Mononuclear cell (primary cell): ENCODE results near the gene SYNGR3. TPM values are rescaled to one million over a fixed set of nuclear protein-coding genes. Genes with fewer than 3 reads are reported as not detected.
"Not testable (repeated sequence)": the region's sequence is repeated elsewhere in the genome, so short reads cannot be mapped to it uniquely, and the experiment has no call there.

Experiments used
- H3K27me3 ChIP-seq: 2 replicates; pipeline ENCODE4 v1.6.0; 2011; ENCODE audit warnings: low read length, control low read depth; ENCODE audit not compliant: insufficient read depth
- H3K4me1 ChIP-seq: 2 replicates; pipeline ENCODE4 v1.5.1; 2011; ENCODE audit warnings: mild to moderate bottlenecking, low read length, control low read depth; ENCODE audit not compliant: insufficient read depth
- H3K4me3 ChIP-seq: 2 replicates; pipeline ENCODE4 v1.5.1; 2011; ENCODE audit warnings: mild to moderate bottlenecking, low read length, moderate library complexity
- H3K9me3 ChIP-seq: 2 replicates; pipeline ENCODE4 v1.5.1; 2011; ENCODE audit warnings: low read depth, mild to moderate bottlenecking, control low read depth, low read length
- total RNA-seq: library from RNA; depleted of rRNA; stranded (reverse); fragments of >200 nt; gene quantifications from one replicate; pipeline ENCODE4 v1.2.3, GENCODE V29; 2012

The SYNGR3 gene
- total RNA-seq, 1 donor = 2.9 TPM

DNA sequence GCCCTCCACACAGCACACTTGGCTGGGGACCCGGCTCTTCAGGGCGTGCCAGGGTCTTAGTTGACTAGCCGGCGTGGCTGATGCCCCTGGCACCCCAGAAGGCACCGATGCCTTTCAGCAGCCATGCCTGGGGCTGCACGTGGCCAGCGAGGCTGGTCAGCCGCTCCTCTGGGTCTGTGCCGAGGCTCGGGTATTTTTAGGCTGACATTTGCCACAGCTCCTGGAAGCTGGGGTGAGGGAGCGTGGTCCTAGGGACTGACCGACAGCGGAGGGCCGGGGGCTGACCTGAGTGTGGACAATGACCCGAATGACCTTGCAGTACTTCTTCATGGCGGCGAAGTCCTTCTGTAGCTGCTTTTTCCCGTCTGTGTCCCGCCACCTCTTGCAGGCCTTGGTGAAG lies 39.2 kb upstream of the SYNGR3 start:
- Histone ChIP-seq H3K27me3 (no peaks in the 10 kb centered on the region), H3K4me3 (no peak overlapping the region), H3K9me3 (no peaks in the 10 kb centered on the region), H3K4me1 (no peaks in the 10 kb centered on the region)

GRCh38 chr16:1953734-1954133 lies 36.0 kb upstream of the SYNGR3 start:
- Histone ChIP-seq H3K4me3 (no peak overlapping the region), H3K9me3 (no peaks in the 10 kb centered on the region), H3K27me3 (no peaks in the 10 kb centered on the region), H3K4me1 (peaks cover 2% of the 10 kb centered on the region)

GRCh38 chr16:1957434-1958142 lies 32.2 kb upstream of the SYNGR3 start:
- H3K4me3 ChIP-seq, H3K9me3 ChIP-seq, H3K27me3 ChIP-seq: not testable (repeated sequence)
- H3K4me1 ChIP-seq = peaks cover 23% of the 10 kb centered on the region

- H3K4me3 ChIP-seq, H3K9me3 ChIP-seq, H3K27me3 ChIP-seq: not testable (repeated sequence)
- peaks cover 28% of the 10 kb centered on the region for H3K4me1 ChIP-seq
These were observed 31.7 kb upstream of the SYNGR3 start for GRCh38 chr16:1958143-1958491.

DNA sequence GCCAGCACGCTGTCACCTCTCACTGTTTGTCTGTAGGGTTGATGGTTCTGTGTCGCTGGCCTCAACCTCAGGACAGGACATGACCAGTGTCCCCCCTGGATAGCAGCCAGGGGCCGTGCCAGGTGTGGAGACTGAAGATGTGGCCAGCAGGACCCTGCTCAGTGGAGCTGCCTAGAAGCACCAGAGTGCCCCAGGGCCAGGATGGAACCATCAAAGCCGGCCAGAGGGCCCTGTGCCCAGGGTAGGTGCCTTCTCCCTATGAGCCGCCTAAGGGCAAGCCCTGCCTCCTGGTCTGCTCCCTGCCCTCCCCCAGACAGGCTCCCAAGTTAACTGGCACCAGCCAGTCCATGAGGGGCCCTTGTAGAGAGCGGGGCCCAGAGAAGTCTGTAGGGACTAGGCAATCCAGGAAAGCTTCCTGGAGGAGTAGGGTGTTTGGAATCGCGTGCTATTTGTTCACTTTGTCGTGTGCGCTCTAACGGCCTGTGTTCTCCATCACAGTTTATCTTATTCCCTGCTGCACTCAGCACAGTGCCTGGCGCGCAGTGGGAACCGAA lies 31.0 kb upstream of the SYNGR3 start:
- Histone ChIP-seq H3K9me3 (no peaks in the 10 kb centered on the region), H3K4me1 (peaks cover 35% of the 10 kb centered on the region), H3K27me3 (no peaks in the 10 kb centered on the region), H3K4me3 (no peak overlapping the region)

DNA sequence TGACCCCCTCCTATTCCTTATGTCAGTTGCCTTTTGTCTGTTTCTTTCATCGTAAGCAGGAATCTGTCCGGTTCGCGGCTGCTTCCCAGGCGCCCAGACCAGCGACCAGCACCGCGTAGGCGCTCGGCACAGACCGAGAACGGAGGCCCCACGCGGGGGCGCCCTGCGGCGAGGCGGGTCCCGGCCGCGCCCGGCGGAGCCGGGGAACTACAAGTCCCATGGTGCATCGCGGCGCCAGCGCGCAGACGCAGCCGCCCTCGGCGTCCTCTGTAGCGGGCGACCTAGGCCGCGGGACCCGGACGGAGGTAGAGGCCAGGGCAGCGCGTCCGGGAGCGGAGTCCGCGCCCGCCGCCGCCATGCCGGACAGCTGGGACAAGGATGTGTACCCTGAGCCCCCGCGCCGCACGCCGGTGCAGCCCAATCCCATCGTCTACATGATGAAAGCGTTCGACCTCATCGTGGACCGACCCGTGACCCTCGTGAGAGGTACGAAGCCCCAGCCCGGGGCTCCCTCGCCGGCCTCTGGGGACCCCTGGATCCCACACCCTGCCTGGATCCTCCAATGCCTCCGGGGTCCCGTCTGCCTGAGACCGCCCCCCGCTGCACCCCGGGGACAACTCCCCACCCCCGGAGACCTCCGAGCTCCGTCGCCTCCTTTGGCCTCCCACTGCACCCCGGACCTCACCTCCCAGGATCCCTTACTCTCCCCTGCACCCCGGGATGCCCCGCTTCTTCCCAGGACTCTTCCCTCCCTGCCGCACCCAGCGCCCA lies 30.3 kb upstream of the SYNGR3 start, which contains the start of gene NDUFB10:
TSS of gene NDUFB10 (plus strand) at position 270 of the 771 bp plus-strand sequence. CDS start at position 357, 87 bp downstream.
- H3K4me1 ChIP-seq = peaks cover 40% of the 10 kb centered on the region
- H3K4me3 ChIP-seq = peak within 1 kb of the TSS; percentile 71
- H3K9me3 ChIP-seq = no peaks in the 10 kb centered on the region
- no peaks in the 10 kb centered on the region for H3K27me3 ChIP-seq

GRCh38 chr16:1960665-1961630 lies 28.8 kb upstream of the SYNGR3 start:
- no peaks in the 10 kb centered on the region for H3K9me3 ChIP-seq
- H3K4me1 ChIP-seq = peaks cover 48% of the 10 kb centered on the region
- H3K27me3 ChIP-seq = no peaks in the 10 kb centered on the region
- H3K4me3 ChIP-seq = no peak overlapping the region

DNA sequence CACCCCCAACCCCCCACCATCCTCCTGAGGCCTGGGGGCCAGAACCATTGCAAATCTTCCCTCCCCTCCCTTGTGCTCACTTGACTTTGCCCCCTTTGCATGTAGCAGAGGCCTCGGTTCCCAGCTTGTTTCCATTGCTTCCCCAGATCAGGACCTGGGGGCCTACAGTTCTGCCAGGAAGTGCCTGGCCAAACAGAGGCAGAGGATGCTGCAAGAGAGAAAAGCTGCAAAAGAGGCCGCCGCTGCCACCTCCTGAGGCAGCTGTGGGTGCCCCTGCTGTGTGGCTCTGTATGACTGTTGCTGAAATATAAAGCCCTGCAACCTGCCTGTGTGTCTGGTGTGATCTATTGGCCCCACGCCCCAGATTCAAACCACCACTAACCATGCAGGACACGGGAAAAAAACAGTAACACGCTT lies 28.1 kb upstream of the SYNGR3 start:
- Histone ChIP-seq H3K4me3 (no peak overlapping the region), H3K9me3 (no peaks in the 10 kb centered on the region), H3K4me1 (peaks cover 50% of the 10 kb centered on the region)

DNA sequence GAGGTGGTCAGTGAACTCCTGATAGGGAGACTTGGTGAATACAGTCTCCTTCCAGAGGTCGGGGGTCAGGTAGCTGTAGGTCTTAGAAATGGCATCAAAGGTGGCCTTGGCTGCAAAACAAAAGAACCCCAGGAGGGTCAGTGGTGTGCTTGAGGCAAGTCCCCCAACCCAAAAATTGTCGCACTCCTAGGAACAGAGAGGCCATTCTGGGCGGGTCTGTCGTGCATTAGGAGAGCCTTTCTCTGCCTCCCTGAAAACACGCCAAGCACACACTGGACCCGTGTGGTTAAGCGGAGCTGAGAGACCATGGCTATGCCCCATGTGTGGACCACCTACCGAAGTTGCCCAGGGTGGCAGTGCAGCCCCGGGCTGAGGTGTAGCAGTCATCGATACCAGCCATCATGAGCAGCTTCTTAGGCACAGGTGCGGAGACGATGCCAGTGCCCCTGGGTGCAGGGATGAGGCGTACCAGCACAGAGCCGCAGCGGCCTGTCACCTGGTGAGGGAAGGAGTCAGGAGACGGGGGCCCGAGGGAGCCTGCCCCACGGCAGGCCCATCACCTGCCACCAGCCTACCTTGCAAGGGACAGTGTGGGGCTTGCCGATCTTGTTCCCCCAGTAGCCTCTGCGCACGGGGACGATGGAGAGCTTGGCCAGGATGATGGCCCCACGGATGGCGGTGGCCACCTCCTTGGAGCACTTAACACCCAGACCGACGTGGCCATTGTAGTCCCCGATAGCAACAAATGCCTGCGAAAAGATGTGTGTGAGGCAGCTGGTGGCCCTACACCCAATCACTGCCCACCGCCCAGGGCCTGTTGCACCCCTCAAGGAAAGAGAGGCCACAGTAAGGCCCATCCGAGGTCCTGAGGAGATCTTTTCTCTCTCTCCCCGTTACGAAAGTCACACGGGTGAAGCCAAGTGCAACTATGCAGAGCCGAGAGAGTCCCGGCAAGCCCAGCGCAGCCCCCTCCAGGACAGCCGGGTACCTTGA lies 27.3 kb upstream of the SYNGR3 start:
- peaks cover 50% of the 10 kb centered on the region for H3K4me1 ChIP-seq
- not testable (repeated sequence) for H3K9me3 ChIP-seq, H3K27me3 ChIP-seq, H3K4me3 ChIP-seq

More for the DNA sequence above, 28.1 kb upstream of the SYNGR3 start:
- no peaks in the 10 kb centered on the region for H3K27me3 ChIP-seq

DNA sequence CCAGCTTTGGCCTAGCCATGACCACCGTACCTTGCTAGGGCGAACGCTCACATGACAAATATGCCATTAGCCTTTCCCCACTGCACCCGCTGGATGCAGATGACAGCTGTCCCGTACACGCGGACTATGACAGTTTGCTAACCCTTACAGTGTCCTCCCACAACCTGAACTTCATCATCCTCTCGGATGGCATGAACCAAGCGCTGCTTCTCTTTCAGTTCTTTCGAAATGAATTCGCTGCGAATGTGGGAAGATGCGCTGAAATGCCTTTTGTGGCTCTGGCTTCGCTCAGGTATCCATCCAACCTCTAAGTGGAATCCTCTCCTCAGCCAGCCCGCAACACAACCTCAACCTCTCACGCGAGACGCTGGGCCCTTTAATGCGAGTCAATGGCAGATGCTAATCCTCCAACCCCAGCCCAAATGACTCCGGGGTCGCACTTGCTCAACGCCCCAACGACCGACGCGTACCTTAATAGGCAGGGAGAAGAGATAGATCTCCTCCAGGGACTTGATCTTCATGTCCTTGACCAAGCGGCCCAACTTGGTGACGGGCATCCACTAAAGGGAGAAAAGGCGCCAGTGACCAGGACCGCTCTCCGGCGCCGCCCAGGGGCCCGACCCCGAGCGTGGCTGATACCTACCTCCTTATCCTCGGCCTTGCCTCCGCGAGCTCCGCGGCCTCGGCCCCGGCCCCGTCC lies 25.8 kb upstream of the SYNGR3 start:
- Histone ChIP-seq H3K27me3 (no peaks in the 10 kb centered on the region), H3K4me1 (peaks cover 46% of the 10 kb centered on the region), H3K9me3 (no peaks in the 10 kb centered on the region), H3K4me3 (peak overlapping the region; percentile 76)

- Histone ChIP-seq H3K27me3 (no peaks in the 10 kb centered on the region), H3K9me3 (no peaks in the 10 kb centered on the region), H3K4me3 (peak within 1 kb of the TSS; percentile 76), H3K4me1 (peaks cover 43% of the 10 kb centered on the region)
These were observed 25.0 kb upstream of the SYNGR3 start, which contains the start of gene RPS2 for GRCh38 chr16:1964506-1965395. TSS of gene RPS2 (minus strand) at chr16:1964826. CDS start at chr16:1964625, 201 bp downstream.

- peaks cover 37% of the 10 kb centered on the region for H3K4me1 ChIP-seq
- no peaks in the 10 kb centered on the region for H3K9me3 ChIP-seq
These were observed 24.3 kb upstream of the SYNGR3 start for GRCh38 chr16:1965396-1966001.

More at GRCh38 chr16:1965396-1966001, 24.3 kb upstream of the SYNGR3 start:
- no peaks in the 10 kb centered on the region for H3K27me3 ChIP-seq
- peak overlapping the region; percentile 76 for H3K4me3 ChIP-seq
